Measurements from ENCODE around the gene TAX1BP3. TPM values are rescaled to one million over a fixed set of nuclear protein-coding genes. Genes with fewer than 3 reads are reported as not detected.

Gene TAX1BP3
- total and polyA plus RNA-seq, 2 experiments from 2014 or later = 98.7 to 134 TPM

DNA sequence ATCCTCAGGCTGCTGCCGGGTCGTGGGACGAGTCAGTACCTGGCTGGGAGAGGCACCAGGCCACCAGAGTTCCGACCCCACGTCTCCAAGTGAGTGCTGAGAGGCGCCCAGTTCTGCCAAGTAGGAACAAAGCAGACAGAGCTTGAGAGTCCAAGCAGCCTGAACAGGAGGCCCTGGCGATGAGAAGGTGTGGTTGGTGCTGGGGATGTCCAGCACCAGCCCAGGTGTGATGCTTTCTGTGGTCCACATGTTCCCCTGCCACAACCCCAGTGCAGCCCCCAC, 10.8 kb downstream of the TAX1BP3 start:
- no peak overlapping the region for H3K4me2 ChIP-seq
- no peaks in the 10 kb centered on the region for H3K27me3 ChIP-seq (ENCODE audit: insufficient read depth)
- DNase-seq (ENCODE audit: low spot score) (no peak), ATAC-seq (no peak)
- no peak overlapping the region for H3K27ac ChIP-seq (ENCODE audit: low read depth)
- no peaks in the 10 kb centered on the region for H3K79me2 ChIP-seq (replicated peaks; ENCODE audit: insufficient read depth)
- no peaks in the 10 kb centered on the region for H3K9me2 ChIP-seq (ENCODE audit: insufficient read depth)
- H3K36me3 ChIP-seq (ENCODE audit: insufficient read depth) = 0 out of 2 replicates have a peak, but pooled peaks cover 3% of the 10 kb centered on the region
- no peak for TF ChIP-seq STAT1 (IDR thresholded peaks at IDR 0.05; ENCODE audit: unreplicated experiment)
- TF ChIP-seq CREB1 (CRISPR knock-in tag; IDR thresholded peaks at IDR 0.05; ENCODE audit: low read depth) = no peak
- TF ChIP-seq, protein P1, sequence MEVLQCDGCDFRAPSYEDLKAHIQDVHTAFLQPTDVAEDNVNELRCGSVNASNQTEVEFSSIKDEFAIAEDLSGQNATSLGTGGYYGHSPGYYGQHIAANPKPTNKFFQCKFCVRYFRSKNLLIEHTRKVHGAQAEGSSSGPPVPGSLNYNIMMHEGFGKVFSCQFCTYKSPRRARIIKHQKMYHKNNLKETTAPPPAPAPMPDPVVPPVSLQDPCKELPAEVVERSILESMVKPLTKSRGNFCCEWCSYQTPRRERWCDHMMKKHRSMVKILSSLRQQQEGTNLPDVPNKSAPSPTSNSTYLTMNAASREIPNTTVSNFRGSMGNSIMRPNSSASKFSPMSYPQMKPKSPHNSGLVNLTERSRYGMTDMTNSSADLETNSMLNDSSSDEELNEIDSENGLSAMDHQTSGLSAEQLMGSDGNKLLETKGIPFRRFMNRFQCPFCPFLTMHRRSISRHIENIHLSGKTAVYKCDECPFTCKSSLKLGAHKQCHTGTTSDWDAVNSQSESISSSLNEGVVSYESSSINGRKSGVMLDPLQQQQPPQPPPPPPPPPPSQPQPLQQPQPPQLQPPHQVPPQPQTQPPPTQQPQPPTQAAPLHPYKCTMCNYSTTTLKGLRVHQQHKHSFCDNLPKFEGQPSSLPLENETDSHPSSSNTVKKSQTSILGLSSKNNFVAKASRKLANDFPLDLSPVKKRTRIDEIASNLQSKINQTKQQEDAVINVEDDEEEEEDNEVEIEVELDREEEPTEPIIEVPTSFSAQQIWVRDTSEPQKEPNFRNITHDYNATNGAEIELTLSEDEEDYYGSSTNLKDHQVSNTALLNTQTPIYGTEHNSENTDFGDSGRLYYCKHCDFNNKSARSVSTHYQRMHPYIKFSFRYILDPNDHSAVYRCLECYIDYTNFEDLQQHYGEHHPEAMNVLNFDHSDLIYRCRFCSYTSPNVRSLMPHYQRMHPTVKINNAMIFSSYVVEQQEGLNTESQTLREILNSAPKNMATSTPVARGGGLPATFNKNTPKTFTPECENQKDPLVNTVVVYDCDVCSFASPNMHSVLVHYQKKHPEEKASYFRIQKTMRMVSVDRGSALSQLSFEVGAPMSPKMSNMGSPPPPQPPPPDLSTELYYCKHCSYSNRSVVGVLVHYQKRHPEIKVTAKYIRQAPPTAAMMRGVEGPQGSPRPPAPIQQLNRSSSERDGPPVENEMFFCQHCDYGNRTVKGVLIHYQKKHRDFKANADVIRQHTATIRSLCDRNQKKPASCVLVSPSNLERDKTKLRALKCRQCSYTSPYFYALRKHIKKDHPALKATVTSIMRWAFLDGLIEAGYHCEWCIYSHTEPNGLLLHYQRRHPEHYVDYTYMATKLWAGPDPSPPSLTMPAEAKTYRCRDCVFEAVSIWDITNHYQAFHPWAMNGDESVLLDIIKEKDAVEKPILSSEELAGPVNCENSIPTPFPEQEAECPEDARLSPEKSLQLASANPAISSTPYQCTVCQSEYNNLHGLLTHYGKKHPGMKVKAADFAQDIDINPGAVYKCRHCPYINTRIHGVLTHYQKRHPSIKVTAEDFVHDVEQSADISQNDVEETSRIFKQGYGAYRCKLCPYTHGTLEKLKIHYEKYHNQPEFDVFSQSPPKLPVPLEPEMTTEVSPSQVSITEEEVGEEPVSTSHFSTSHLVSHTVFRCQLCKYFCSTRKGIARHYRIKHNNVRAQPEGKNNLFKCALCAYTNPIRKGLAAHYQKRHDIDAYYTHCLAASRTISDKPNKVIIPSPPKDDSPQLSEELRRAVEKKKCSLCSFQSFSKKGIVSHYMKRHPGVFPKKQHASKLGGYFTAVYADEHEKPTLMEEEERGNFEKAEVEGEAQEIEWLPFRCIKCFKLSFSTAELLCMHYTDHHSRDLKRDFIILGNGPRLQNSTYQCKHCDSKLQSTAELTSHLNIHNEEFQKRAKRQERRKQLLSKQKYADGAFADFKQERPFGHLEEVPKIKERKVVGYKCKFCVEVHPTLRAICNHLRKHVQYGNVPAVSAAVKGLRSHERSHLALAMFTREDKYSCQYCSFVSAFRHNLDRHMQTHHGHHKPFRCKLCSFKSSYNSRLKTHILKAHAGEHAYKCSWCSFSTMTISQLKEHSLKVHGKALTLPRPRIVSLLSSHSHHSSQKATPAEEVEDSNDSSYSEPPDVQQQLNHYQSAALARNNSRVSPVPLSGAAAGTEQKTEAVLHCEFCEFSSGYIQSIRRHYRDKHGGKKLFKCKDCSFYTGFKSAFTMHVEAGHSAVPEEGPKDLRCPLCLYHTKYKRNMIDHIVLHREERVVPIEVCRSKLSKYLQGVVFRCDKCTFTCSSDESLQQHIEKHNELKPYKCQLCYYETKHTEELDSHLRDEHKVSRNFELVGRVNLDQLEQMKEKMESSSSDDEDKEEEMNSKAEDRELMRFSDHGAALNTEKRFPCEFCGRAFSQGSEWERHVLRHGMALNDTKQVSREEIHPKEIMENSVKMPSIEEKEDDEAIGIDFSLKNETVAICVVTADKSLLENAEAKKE (CRISPR knock-in tag; IDR thresholded peaks at IDR 0.05) = no peak
- H3K36me3 Mint-ChIP-seq (ENCODE audit: low read depth) = peaks cover 3% of the 10 kb centered on the region; the same call in 1 of the 3 replicates
- H3F3A ChIP-seq (replicated peaks; ENCODE audit: low read depth) = 0 out of 2 replicates have a peak, but pooled peaks cover 4% of the 10 kb centered on the region
- no peak overlapping the region for H3K4me3 Mint-ChIP-seq
- H3K27me3 Mint-ChIP-seq (ENCODE audit: insufficient read depth, low read depth, poor library complexity) = peaks cover 5% of the 10 kb centered on the region
- H4K20me1 ChIP-seq (replicated peaks; ENCODE audit: insufficient read depth) = no peaks in the 10 kb centered on the region
- H3K27ac Mint-ChIP-seq = no peak overlapping the region
- no peaks in the 10 kb centered on the region for H3K9me3 Mint-ChIP-seq
- H3K4me1 ChIP-seq (ENCODE audit: insufficient read depth) = no peaks in the 10 kb centered on the region
- H3K4me1 Mint-ChIP-seq = peaks cover 7% of the 10 kb centered on the region; the same call in 1 of the 3 replicates
- no peak overlapping the region for H3K4me3 ChIP-seq
- no peak overlapping the region for H2AFZ ChIP-seq

DNA sequence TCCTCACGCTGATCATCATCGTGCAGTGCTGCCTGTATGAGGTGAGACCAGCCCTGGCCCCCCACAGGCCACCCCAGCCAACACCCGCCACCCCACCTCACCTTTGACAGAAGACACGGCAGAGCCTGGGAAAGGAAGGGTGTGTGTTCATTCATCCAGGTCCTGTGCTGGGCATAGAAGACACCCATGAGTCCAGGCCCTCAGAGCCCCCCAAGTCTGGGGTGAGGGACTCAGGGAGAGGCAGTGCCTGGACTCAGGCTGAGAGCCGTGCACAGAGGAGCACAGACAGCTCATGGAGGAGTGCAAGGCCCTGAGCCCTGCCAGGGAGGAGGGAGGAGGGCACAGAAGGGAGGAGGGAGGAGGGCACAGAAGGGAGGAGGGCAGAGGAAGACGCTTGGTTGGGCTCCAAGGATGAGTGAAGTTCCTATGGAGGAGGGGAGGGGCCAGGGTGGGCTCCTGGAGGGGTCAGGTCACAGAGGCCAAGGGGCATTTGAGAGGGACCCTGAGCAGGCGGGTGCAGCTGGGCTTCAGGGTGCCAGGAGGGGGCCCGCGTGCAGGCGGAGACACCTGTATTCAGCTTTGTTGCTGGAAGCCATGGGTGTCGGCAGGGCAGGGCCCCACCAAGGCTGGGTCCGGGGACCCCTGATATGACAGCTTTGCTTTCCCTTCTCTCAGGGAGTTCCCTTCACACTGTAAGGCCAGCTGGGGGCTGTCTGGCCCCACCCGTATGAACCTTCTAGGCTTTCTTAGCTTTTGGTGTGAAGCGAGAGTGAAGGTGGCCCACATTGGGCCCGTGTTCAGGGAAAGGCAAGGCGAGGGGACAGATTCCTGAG, 11.4 kb downstream of the TAX1BP3 start:
- H3K79me2 ChIP-seq (replicated peaks; ENCODE audit: insufficient read depth) = no peaks in the 10 kb centered on the region
- H3K27ac Mint-ChIP-seq = peak overlapping the region; percentile 86; the same call in 1 of the 2 replicates
- DNase-seq (ENCODE audit: low spot score) = no peak
- no peak for TF ChIP-seq NANOG (IDR thresholded peaks at IDR 0.05; ENCODE audit: borderline replicate concordance)
- no peak for TF ChIP-seq CREB1 (CRISPR knock-in tag; IDR thresholded peaks at IDR 0.05; ENCODE audit: low read depth)
- TF ChIP-seq, protein P2, sequence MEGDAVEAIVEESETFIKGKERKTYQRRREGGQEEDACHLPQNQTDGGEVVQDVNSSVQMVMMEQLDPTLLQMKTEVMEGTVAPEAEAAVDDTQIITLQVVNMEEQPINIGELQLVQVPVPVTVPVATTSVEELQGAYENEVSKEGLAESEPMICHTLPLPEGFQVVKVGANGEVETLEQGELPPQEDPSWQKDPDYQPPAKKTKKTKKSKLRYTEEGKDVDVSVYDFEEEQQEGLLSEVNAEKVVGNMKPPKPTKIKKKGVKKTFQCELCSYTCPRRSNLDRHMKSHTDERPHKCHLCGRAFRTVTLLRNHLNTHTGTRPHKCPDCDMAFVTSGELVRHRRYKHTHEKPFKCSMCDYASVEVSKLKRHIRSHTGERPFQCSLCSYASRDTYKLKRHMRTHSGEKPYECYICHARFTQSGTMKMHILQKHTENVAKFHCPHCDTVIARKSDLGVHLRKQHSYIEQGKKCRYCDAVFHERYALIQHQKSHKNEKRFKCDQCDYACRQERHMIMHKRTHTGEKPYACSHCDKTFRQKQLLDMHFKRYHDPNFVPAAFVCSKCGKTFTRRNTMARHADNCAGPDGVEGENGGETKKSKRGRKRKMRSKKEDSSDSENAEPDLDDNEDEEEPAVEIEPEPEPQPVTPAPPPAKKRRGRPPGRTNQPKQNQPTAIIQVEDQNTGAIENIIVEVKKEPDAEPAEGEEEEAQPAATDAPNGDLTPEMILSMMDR (conservative IDR thresholded peaks at IDR 0.05; ENCODE audit: low read depth in 2 of 2) = no peak
- TF ChIP-seq EZH2 (IDR thresholded peaks at IDR 0.05; ENCODE audit: low read depth, unreplicated experiment) = no peak
- no peak for TF ChIP-seq EZH2phosphoT487 (IDR thresholded peaks at IDR 0.05; ENCODE audit: unreplicated experiment)

More for the DNA sequence above, 11.4 kb downstream of the TAX1BP3 start:
- H3F3A ChIP-seq (replicated peaks; ENCODE audit: low read depth) = 0 out of 2 replicates have a peak, but pooled peaks cover 4% of the 10 kb centered on the region
- no peaks in the 10 kb centered on the region for H3K9me3 Mint-ChIP-seq
- ATAC-seq = no peak
- peaks cover 5% of the 10 kb centered on the region for H3K27me3 Mint-ChIP-seq (ENCODE audit: insufficient read depth, low read depth, poor library complexity)
- H3K9me2 ChIP-seq (ENCODE audit: insufficient read depth) = no peaks in the 10 kb centered on the region
- no peak overlapping the region for H3K4me3 Mint-ChIP-seq
- H3K4me1 Mint-ChIP-seq = peaks cover 7% of the 10 kb centered on the region; the same call in 1 of the 3 replicates
- no peaks in the 10 kb centered on the region for H3K4me1 ChIP-seq (ENCODE audit: insufficient read depth)
- peaks cover 3% of the 10 kb centered on the region; the same call in 1 of the 3 replicates for H3K36me3 Mint-ChIP-seq (ENCODE audit: low read depth)
- no peak overlapping the region for H3K27ac ChIP-seq (ENCODE audit: low read depth)
- H3K4me3 ChIP-seq = no peak overlapping the region
- no peak overlapping the region for H2AFZ ChIP-seq
- no peaks in the 10 kb centered on the region for H4K20me1 ChIP-seq (replicated peaks; ENCODE audit: insufficient read depth)
- H3K27me3 ChIP-seq (ENCODE audit: insufficient read depth) = no peaks in the 10 kb centered on the region
- 0 out of 2 replicates have a peak, but pooled peaks cover 3% of the 10 kb centered on the region for H3K36me3 ChIP-seq (ENCODE audit: insufficient read depth)
- no peak overlapping the region for H3K4me2 ChIP-seq

Measured in GM23338 (cell line).